Nucleus accumbens (tissue), 56 donors: ENCODE results near the gene RNF212.

Experiments
- DNase-seq, 56 donors: peaks; one replicate each; lab custom pipeline; 2025; lab: John Stamatoyannopoulos, UW

RNF212 gene

GRCh38 chr4:1116838-1117237 is 3.5 kb upstream of the RNF212 start:
- peak in 7 of 56 donors; percentile 10 to 42 (median 23) for DNase-seq

GRCh38 chr4:1115528-1116293 is 2.3 kb upstream of the RNF212 start:
- no peak for DNase-seq

- no peak for DNase-seq
These were observed 562 bp downstream of the RNF212 start for GRCh38 chr4:1112821-1113182.

- DNase-seq = no peak
These were observed 1.1 kb downstream of the RNF212 start for GRCh38 chr4:1112174-1112820.

GRCh38 chr4:1111259-1111809 is 2.0 kb downstream of the RNF212 start:
- DNase-seq = no peak

GRCh38 chr4:1109898-1110506 is 3.4 kb downstream of the RNF212 start:
- DNase-seq = no peak

GRCh38 chr4:1109333-1109732 is 4.0 kb downstream of the RNF212 start:
- DNase-seq = no peak

GRCh38 chr4:1105662-1106061 is 7.7 kb downstream of the RNF212 start:
- DNase-seq = no peak

- DNase-seq = no peak
These were observed 8.3 kb downstream of the RNF212 start for GRCh38 chr4:1105067-1105466.

- DNase-seq = no peak
These were observed 8.7 kb downstream of the RNF212 start for GRCh38 chr4:1104647-1105046.

GRCh38 chr4:1099684-1100335 is 13.6 kb downstream of the RNF212 start:
- DNase-seq = no peak

GRCh38 chr4:1099270-1099669 is 14.1 kb downstream of the RNF212 start:
- DNase-seq = no peak

GRCh38 chr4:1098311-1098925 is 14.9 kb downstream of the RNF212 start:
- no peak for DNase-seq

- no peak for DNase-seq
These were observed 15.8 kb downstream of the RNF212 start for GRCh38 chr4:1097553-1097952.

GRCh38 chr4:1096841-1097240 is 16.5 kb downstream of the RNF212 start:
- no peak for DNase-seq

GRCh38 chr4:1094336-1094690 is 19.1 kb downstream of the RNF212 start:
- no peak for DNase-seq

GRCh38 chr4:1093391-1094335 is 19.7 kb downstream of the RNF212 start:
- DNase-seq = no peak

- DNase-seq = no peak
These were observed 20.4 kb downstream of the RNF212 start for GRCh38 chr4:1092983-1093361.
